HEK293T (cell line): ENCODE data around the gene DHRS7C.

Experiments used
- CTCF ChIA-PET: fragments of 350-600 bp; formaldehyde crosslinking; extraction: SDS; loops from one replicate; lab custom pipeline; 2021; ENCODE audit warnings: antibody characterized with exemption, inconsistent platforms; lab: Yijun Ruan, JAX
- POLR2A ChIA-PET: fragments of 350-600 bp; formaldehyde crosslinking; extraction: SDS; loops from one replicate; lab custom pipeline; 2020; ENCODE audit warnings: antibody characterized with exemption, inconsistent platforms; lab: Yijun Ruan, JAX
- DNase-seq: peaks from one replicate; pipeline ENCODE4 v3.0.0; 2012; ENCODE audit warnings: mixed read lengths; ENCODE audit errors: extremely low spot score
- ARNT ChIP-seq: fragments of 450-650 bp; IDR thresholded peaks from 2 replicates; pipeline ENCODE4 v1.6.1; 2017; ENCODE audit warnings: mild to moderate bottlenecking
- BHLHE40 ChIP-seq: fragments of 450-650 bp; IDR thresholded peaks from 2 replicates; pipeline ENCODE4 v1.6.1; 2016; ENCODE audit warnings: mild to moderate bottlenecking, moderate library complexity, borderline replicate concordance
- CTBP1 ChIP-seq: fragments of 450-650 bp; IDR thresholded peaks from 2 replicates; pipeline ENCODE4 v1.6.1; 2016; ENCODE audit warnings: borderline replicate concordance
- ELF4 ChIP-seq: fragments of 450-650 bp; IDR thresholded peaks from 2 replicates; pipeline ENCODE4 v1.6.1; 2017; ENCODE audit warnings: antibody characterized with exemption
- FOXA1 ChIP-seq: fragments of 450-650 bp; IDR thresholded peaks from 2 replicates; pipeline ENCODE4 v1.6.1; 2016; ENCODE audit warnings: mild to moderate bottlenecking
- FOXK2 ChIP-seq: fragments of 450-650 bp; IDR thresholded peaks from 2 replicates; pipeline ENCODE4 v1.6.1; 2016; ENCODE audit warnings: mild to moderate bottlenecking
- FOXM1 ChIP-seq: fragments of 450-650 bp; IDR thresholded peaks from 2 replicates; pipeline ENCODE4 v1.6.1; 2017; ENCODE audit warnings: mild to moderate bottlenecking, borderline replicate concordance
- HDGF ChIP-seq: fragments of 450-650 bp; IDR thresholded peaks from 2 replicates; pipeline ENCODE4 v1.6.1; 2017; ENCODE audit warnings: antibody characterized with exemption, borderline replicate concordance
- L3MBTL2 ChIP-seq: fragments of 450-650 bp; conservative IDR thresholded peaks from 2 replicates; pipeline ENCODE4 v1.6.1; 2016; ENCODE audit warnings: mild to moderate bottlenecking
- LEF1 ChIP-seq: fragments of 450-650 bp; IDR thresholded peaks from 2 replicates; pipeline ENCODE4 v1.6.1; 2017; ENCODE audit warnings: mild to moderate bottlenecking, borderline replicate concordance
- NFRKB ChIP-seq: fragments of 450-650 bp; IDR thresholded peaks from 2 replicates; pipeline ENCODE4 v1.6.1; 2016; ENCODE audit warnings: mild to moderate bottlenecking, moderate library complexity
- PKNOX1 ChIP-seq: fragments of 450-650 bp; IDR thresholded peaks from 2 replicates; pipeline ENCODE4 v1.6.1; 2016
- SP1 ChIP-seq: fragments of 450-650 bp; IDR thresholded peaks from 2 replicates; pipeline ENCODE4 v1.6.1; 2017
- SUZ12 ChIP-seq: fragments of 450-650 bp; IDR thresholded peaks from 2 replicates; pipeline ENCODE4 v1.6.1; 2016; ENCODE audit warnings: mild to moderate bottlenecking
- TARDBP ChIP-seq: fragments of 450-650 bp; IDR thresholded peaks from 2 replicates; pipeline ENCODE4 v1.6.1; 2016
- ZNF384 ChIP-seq: fragments of 450-650 bp; IDR thresholded peaks from 2 replicates; pipeline ENCODE4 v1.6.1; 2016

The DHRS7C gene

GRCh38 chr17:9811086-9811485, 19.7 kb upstream of the DHRS7C start:
- CTCF ChIA-PET: no interaction called here
- POLR2A ChIA-PET: no interaction called here
- TF ChIP-seq SUZ12 (no peak), PKNOX1 (no peak), CTBP1 (no peak), HDGF (no peak)
- DNase-seq: no peak

- ChIA-PET POLR2A (no interaction called here), CTCF (no interaction called here)
- TF ChIP-seq NFRKB (no peak), LEF1 (no peak), FOXK2 (no peak), SUZ12 (no peak), SP1 (no peak), FOXM1 (no peak), FOXA1 (no peak), ZNF384 (no peak), TARDBP (no peak), ARNT (no peak), ELF4 (no peak), HDGF (no peak), L3MBTL2 (no peak), PKNOX1 (no peak), BHLHE40 (no peak)
- no peak for DNase-seq
Observed at GRCh38 chr17:9810100-9810949, 18.9 kb upstream of the DHRS7C start.

GRCh38 chr17:9809409-9809808, 18.0 kb upstream of the DHRS7C start:
- ChIA-PET CTCF (no interaction called here), POLR2A (no interaction called here)
- no peak for DNase-seq
- TF ChIP-seq SUZ12 (no peak), BHLHE40 (no peak)

- DNase-seq: no peak
- ChIA-PET POLR2A (no interaction called here), CTCF (no interaction called here)
- TF ChIP-seq CTBP1 (no peak), BHLHE40 (no peak), ZNF384 (no peak), SUZ12 (no peak)
Observed at GRCh38 chr17:9806699-9807098, 15.3 kb upstream of the DHRS7C start.

DNA sequence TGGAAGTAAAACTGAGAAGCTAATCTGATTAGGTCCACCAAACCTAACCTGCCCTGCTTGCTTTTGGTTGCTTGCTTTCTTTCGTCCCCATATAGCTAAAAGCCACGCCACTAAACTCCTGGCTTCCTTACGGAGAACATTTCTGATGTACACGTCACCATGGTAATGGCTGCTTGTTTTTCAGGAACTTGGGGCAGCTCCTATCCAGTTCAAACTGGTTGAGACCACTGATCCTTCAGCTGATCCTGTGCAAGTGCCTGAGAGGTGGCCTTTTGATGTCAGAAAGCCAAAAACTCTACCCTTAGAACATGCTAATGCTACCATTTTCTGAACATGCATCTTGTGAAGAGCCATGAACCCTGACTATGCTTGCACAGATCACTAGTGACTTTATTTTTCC, 14.4 kb upstream of the DHRS7C start:
- ChIA-PET CTCF (no interaction called here), POLR2A (no interaction called here)
- DNase-seq: no peak
- TF ChIP-seq FOXM1 (no peak), BHLHE40 (no peak), NFRKB (no peak), HDGF (no peak), PKNOX1 (no peak), FOXK2 (no peak)

DNA sequence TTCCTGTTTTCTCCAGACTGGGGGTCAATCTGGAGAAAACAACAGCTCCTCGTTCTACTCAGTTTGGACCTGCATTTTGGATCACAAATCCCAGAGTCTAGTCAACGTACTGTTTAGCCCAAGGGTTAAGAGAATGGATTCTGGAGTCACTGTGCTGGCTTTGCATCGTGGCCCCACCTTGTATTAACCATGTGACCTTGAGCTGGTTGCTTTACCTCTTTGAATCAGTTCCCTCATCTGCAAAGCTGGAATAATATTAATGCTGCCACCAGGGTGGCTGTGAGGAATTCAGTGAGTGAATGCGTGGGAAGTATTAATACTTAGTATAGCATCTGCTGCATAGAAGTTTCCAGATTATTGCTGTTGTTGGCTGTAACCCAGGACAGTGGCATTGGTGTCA, 11.3 kb upstream of the DHRS7C start:
- ChIA-PET POLR2A (no interaction called here), CTCF (no interaction called here)
- DNase-seq: no peak

DNA sequence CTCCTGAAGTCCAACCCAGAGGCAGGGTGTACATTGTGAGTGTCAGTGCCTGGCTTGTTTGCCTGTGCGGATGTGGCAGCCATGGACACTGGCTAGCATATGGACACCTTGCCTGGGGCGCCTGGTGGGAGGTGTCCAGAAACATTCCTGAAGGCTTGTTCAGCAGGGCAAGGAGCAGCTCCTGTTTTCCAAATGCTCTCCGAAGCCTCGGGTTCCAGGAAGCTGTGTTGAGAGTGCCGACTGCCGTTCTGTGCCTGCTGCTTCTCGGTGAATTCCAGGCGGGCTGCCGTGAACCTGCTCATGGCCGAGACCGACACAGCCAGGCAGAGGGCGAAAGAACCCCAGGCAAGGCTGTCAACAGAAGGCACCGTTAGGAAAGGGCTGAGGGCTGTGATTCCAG, 10.9 kb upstream of the DHRS7C start:
- POLR2A ChIA-PET: no interaction called here
- TF ChIP-seq ZNF384 (no peak), FOXK2 (no peak), FOXA1 (no peak), PKNOX1 (no peak), NFRKB (no peak), FOXM1 (no peak), ELF4 (no peak), LEF1 (no peak), SUZ12 (no peak), HDGF (no peak), BHLHE40 (no peak)
- CTCF ChIA-PET: no interaction called here
- DNase-seq: no peak

More for the DNA sequence above, 11.3 kb upstream of the DHRS7C start:
- no peak for TF ChIP-seq CTBP1
- TF ChIP-seq LEF1: no peak
- no peak for TF ChIP-seq BHLHE40
- no peak for TF ChIP-seq SUZ12
- no peak for TF ChIP-seq ZNF384
- TF ChIP-seq L3MBTL2: no peak
- no peak for TF ChIP-seq FOXA1
- TF ChIP-seq NFRKB: no peak
- TF ChIP-seq ELF4: no peak
- TF ChIP-seq HDGF: no peak
